HG03378 (cell line): ENCODE results near the gene ACLY.
"Not testable (repeated sequence)": the region's sequence is repeated elsewhere in the genome, so short reads cannot be mapped to it uniquely, and the experiment has no call there.

Source experiments
- ATAC-seq: cut with Tn5 transposase; IDR thresholded peaks from one replicate; pipeline ENCODE4 v1.9.1; 2021; ENCODE audit warnings: mild to moderate bottlenecking, moderate library complexity; ENCODE audit not compliant: unreplicated experiment

Gene ACLY

GRCh38 chr17:41912925-41913324 lies 5.8 kb downstream of the ACLY start:
- no peak for ATAC-seq

- ATAC-seq: no peak
These were observed 7.9 kb downstream of the ACLY start for GRCh38 chr17:41910701-41911391.

GRCh38 chr17:41909088-41909487 lies 9.7 kb downstream of the ACLY start:
- no peak for ATAC-seq

GRCh38 chr17:41907633-41908539 lies 10.9 kb downstream of the ACLY start:
- no peak for ATAC-seq

GRCh38 chr17:41907185-41907556 lies 11.6 kb downstream of the ACLY start:
- ATAC-seq: no peak

GRCh38 chr17:41906465-41907184 lies 12.1 kb downstream of the ACLY start:
- no peak for ATAC-seq

- no peak for ATAC-seq
These were observed 13.6 kb downstream of the ACLY start for GRCh38 chr17:41905172-41905571.

- no peak for ATAC-seq
These were observed 14.4 kb downstream of the ACLY start for GRCh38 chr17:41904242-41904841.

GRCh38 chr17:41901646-41902045 lies 17.1 kb downstream of the ACLY start:
- ATAC-seq: no peak

GRCh38 chr17:41896726-41897125 lies 22.0 kb downstream of the ACLY start:
- no peak for ATAC-seq

GRCh38 chr17:41895617-41896016 lies 23.1 kb downstream of the ACLY start:
- no peak for ATAC-seq

- ATAC-seq: no peak
These were observed 23.9 kb downstream of the ACLY start for GRCh38 chr17:41894791-41895331.

GRCh38 chr17:41893384-41893783 lies 25.4 kb downstream of the ACLY start:
- no peak for ATAC-seq

- no peak for ATAC-seq
These were observed 26.8 kb downstream of the ACLY start for GRCh38 chr17:41892021-41892376.

- ATAC-seq: no peak
These were observed 27.4 kb downstream of the ACLY start for GRCh38 chr17:41891135-41892020.

- no peak for ATAC-seq
These were observed 30.3 kb downstream of the ACLY start for GRCh38 chr17:41888332-41888965.

GRCh38 chr17:41885733-41886132 lies 33.0 kb downstream of the ACLY start:
- ATAC-seq: no peak

GRCh38 chr17:41882756-41883155 lies 36.0 kb downstream of the ACLY start:
- no peak for ATAC-seq

GRCh38 chr17:41880130-41880529 lies 38.6 kb downstream of the ACLY start:
- no peak for ATAC-seq

- ATAC-seq: not testable (repeated sequence)
These were observed 44.5 kb downstream of the ACLY start for GRCh38 chr17:41874293-41874670.
